Nephron (organoid): ENCODE measurements around the gene GPR176.
A peak's percentile ranks its signal among the peaks of the same experiment; 100 is the strongest.

Experiments used
- H3K27ac Mint-ChIP-seq, 3 experiments: 2 replicates each; pipeline ENCODE4 v1.8.0; 2020; ENCODE audit warnings: mixed read lengths in 3 of 3, mild to moderate bottlenecking in 2 of 3, moderate library complexity in 1 of 3
- H3K27me3 Mint-ChIP-seq: 2 replicates; pipeline ENCODE4 v1.8.0; 2021; ENCODE audit warnings: low read depth, mild to moderate bottlenecking, moderate library complexity, mixed read lengths
- H3K36me3 Mint-ChIP-seq: 2 replicates; pipeline ENCODE4 v1.8.0; 2020; ENCODE audit warnings: low read depth, mixed read lengths
- H3K4me1 Mint-ChIP-seq: 2 replicates; pipeline ENCODE4 v1.8.0; 2020; ENCODE audit warnings: mixed read lengths
- H3K4me3 Mint-ChIP-seq, 3 experiments: 2 replicates each; pipeline ENCODE4 v1.8.0; 2020; ENCODE audit warnings: mild to moderate bottlenecking in 3 of 3, mixed read lengths in 3 of 3, moderate library complexity in 2 of 3
- H3K9me3 Mint-ChIP-seq: 2 replicates; pipeline ENCODE4 v1.8.0; 2020; ENCODE audit warnings: mixed read lengths
- TF ChIP-seq, protein P1 (sequence below), 3 experiments: fragments of 200-600 bp; sonication (generic); IDR thresholded peaks; one replicate each; pipeline ENCODE4 v1.5.0; 2021; ENCODE audit warnings: antibody characterized with exemption in 3 of 3; ENCODE audit not compliant: unreplicated experiment in 3 of 3

The GPR176 gene

DNA sequence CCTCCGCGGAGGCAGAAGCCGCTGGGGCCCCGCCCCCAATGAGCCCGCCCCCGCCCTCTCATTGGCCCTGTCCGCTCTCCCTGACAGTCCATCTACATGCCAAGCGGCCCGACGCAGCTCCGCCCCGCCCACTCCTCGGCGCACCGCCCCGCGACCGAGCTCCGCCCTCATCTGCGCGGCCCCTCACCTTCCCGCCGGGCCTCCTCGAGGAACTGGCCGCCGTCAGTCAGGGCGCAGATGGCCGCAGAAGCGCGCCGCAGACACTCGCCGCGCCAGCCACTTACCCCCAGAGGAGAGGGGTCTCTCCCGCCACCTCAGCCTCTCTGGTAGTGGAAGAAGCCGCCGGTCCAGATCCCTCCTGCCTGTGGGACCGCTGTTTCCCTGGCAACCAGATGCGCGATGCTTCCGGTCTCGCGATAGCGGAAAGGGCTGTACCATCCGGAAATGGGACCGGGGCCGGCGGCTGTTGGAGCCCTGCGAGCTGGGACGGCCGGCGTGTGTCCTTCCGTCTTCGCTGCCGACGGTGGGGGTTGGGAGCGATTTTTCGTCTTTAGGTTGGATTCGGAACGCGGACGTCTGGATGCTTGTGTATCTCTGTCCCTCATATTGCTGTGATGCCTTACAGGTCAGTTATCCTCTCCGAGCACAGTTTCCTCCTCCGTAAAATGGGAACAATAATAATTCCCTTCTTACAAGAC, 137.5 kb downstream of the GPR176 start, which contains the start of gene FSIP1:
FSIP1 (minus strand) TSS at position 401 of the 698 bp plus-strand sequence. CDS start 6,317 bp downstream, outside the sequence.
- Mint-ChIP-seq H3K27ac (peak within 1 kb of the TSS; percentile 2 to 47 (median 23)), H3K4me1 (peaks cover 24% of the 10 kb centered on the region), H3K36me3 (no peaks in the 10 kb centered on the region), H3K9me3 (peaks cover 3% of the 10 kb centered on the region), H3K4me3 (peak within 1 kb of the TSS; percentile 82 to 87 (median 86)), H3K27me3 (peaks cover 9% of the 10 kb centered on the region)
- TF ChIP-seq, protein P1, sequence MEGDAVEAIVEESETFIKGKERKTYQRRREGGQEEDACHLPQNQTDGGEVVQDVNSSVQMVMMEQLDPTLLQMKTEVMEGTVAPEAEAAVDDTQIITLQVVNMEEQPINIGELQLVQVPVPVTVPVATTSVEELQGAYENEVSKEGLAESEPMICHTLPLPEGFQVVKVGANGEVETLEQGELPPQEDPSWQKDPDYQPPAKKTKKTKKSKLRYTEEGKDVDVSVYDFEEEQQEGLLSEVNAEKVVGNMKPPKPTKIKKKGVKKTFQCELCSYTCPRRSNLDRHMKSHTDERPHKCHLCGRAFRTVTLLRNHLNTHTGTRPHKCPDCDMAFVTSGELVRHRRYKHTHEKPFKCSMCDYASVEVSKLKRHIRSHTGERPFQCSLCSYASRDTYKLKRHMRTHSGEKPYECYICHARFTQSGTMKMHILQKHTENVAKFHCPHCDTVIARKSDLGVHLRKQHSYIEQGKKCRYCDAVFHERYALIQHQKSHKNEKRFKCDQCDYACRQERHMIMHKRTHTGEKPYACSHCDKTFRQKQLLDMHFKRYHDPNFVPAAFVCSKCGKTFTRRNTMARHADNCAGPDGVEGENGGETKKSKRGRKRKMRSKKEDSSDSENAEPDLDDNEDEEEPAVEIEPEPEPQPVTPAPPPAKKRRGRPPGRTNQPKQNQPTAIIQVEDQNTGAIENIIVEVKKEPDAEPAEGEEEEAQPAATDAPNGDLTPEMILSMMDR (IDR thresholded peaks at IDR 0.05; ENCODE audit: unreplicated experiment in 3 of 3): no peak

DNA sequence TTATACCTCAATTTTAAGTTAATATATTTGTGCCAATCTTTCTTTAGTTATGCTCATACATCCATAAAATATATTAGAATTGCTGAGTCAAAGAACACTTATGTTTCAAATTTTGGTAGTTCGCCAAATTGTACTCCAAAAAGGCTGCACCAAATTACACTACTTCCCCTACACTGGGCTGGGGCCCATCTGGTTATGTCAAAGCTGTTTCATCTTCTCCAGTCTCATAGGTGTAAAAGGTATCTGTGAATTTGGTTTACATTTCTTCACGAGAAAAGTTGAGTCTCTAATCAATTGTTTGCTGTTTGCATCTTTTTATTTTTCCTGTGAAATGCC, 138.1 kb downstream of the GPR176 start:
- Mint-ChIP-seq H3K4me1 (peaks cover 22% of the 10 kb centered on the region), H3K9me3 (peaks cover 3% of the 10 kb centered on the region), H3K27ac (peak overlapping the region in 2 of 3 experiments; percentile 23 to 36), H3K27me3 (peaks cover 15% of the 10 kb centered on the region), H3K4me3 (peak overlapping the region; percentile 82 to 87 (median 86)), H3K36me3 (no peaks in the 10 kb centered on the region)
- TF ChIP-seq, protein P1 (IDR thresholded peaks at IDR 0.05; ENCODE audit: unreplicated experiment in 3 of 3): no peak

DNA sequence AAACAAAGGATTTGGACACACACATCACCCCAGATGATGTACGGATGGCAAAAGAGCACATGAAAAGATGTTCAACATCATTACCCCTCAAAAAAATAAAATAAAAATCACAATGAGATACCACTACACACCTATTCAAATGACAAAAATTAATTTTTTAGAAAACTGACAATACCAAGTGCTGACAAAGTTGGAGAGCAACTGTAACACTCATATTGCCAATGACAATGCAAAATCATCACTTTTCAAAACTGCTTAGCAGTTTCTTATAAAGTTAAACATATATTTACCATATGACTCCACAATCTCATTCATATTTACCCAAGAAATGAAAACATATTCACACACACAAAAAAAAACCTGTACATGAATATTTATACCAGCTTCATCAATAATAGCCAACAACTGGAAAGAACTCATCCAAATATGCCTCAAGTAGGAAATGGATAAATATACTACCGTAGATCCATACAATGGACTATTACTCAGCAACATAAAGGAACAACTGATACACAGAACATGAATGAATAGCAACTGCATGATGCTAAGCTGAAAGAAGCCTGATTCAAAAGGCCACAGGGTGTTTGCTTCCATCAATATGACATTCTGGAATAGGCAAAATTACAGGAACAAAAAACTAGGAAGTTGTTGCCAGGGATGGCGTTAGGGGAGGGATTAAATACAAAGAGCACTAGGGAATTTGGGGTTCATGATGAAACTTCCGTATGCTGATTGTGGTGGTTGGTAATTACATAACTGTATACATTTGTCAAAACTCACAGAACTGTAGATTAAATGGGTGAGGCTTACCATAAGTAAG, 138.7 kb downstream of the GPR176 start:
- TF ChIP-seq, protein P1 (IDR thresholded peaks at IDR 0.05; ENCODE audit: unreplicated experiment in 3 of 3): no peak
- no peaks in the 10 kb centered on the region for H3K36me3 Mint-ChIP-seq
- peaks cover 17% of the 10 kb centered on the region for H3K4me1 Mint-ChIP-seq
- peak overlapping the region in 1 of 3 experiments; percentile 47 for H3K27ac Mint-ChIP-seq
- peak overlapping the region; percentile 69 to 82 (median 79) for H3K4me3 Mint-ChIP-seq
- peaks cover 3% of the 10 kb centered on the region for H3K9me3 Mint-ChIP-seq
- H3K27me3 Mint-ChIP-seq: peaks cover 20% of the 10 kb centered on the region

- H3K9me3 Mint-ChIP-seq: peaks cover 3% of the 10 kb centered on the region
- H3K27ac Mint-ChIP-seq: peak overlapping the region in 1 of 3 experiments; percentile 69
- H3K4me3 Mint-ChIP-seq: no peak overlapping the region
- H3K36me3 Mint-ChIP-seq: peaks cover 10% of the 10 kb centered on the region
- H3K4me1 Mint-ChIP-seq: no peaks in the 10 kb centered on the region
- TF ChIP-seq, protein P1 (IDR thresholded peaks at IDR 0.05; ENCODE audit: unreplicated experiment in 3 of 3): no peak
- H3K27me3 Mint-ChIP-seq: peaks cover 39% of the 10 kb centered on the region
These were observed 142.0 kb downstream of the GPR176 start for GRCh38 chr15:39778021-39778420.

DNA sequence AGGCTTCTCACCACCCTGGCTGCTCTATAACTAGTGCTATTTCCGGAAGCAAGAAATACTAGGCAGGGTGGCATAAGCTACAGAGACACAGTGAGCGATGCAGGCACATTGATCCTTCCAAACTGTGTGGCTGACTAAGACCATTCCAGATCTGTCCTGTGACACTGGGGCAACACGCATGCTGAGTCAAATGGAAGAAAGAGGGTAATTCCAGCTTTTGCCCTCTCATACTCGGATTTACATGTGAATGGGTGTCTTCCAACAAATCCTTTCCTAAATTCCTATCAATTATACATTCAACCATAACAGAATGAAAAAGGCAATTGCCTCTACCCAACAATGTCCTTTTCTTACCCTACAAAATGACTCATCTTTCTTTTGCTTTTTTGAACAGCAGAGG, 142.6 kb downstream of the GPR176 start:
- H3K4me3 Mint-ChIP-seq: no peak overlapping the region
- H3K36me3 Mint-ChIP-seq: peaks cover 10% of the 10 kb centered on the region
- H3K9me3 Mint-ChIP-seq: peaks cover 3% of the 10 kb centered on the region
- no peaks in the 10 kb centered on the region for H3K4me1 Mint-ChIP-seq
- H3K27me3 Mint-ChIP-seq: peaks cover 39% of the 10 kb centered on the region
- TF ChIP-seq, protein P1 (IDR thresholded peaks at IDR 0.05; ENCODE audit: unreplicated experiment in 3 of 3): no peak
- H3K27ac Mint-ChIP-seq: peak overlapping the region in 1 of 3 experiments; percentile 69
